Measurements from ENCODE around the gene GPR156. TPM values are rescaled to one million over a fixed set of nuclear protein-coding genes. Genes with fewer than 3 reads are reported as not detected.
"Not testable (repeated sequence)": the region's sequence is repeated elsewhere in the genome, so short reads cannot be mapped to it uniquely, and the experiment has no call there.

Gene GPR156
- total RNA-seq, 1 donor from 2014 or later = 0.41 TPM

DNA sequence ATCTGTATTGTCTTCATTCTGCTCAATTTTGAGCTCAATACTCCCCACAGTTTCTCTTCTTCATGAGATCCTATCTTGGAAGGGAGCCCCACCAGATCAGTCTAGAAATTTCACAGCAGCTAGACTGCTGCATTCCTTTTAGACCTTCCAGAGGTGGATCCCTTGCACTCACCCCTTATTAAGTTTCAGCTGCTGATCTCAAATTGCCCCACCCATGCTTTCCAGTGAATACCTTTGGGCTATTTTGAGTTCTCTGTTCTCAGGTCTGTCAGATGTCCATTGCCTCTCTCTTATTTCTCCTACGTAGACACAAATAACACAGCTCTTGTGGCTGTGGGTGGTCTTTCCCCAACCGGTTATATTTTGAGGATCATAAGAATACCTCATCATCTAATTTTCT is 60.8 kb downstream of the GPR156 start:
- Mint-ChIP-seq H3K27ac (no peak overlapping the region), H3K27me3 (no peaks in the 10 kb centered on the region), H3K36me3 (ENCODE audit: insufficient read depth) (no peaks in the 10 kb centered on the region), H3K4me1 (ENCODE audit: low read depth) (no peaks in the 10 kb centered on the region), H3K4me3 (ENCODE audit: low read depth) (no peak overlapping the region), H3K9me3 (ENCODE audit: low read depth) (no peaks in the 10 kb centered on the region)
- DNase-seq (ENCODE audit: low spot score, unreplicated experiment) = no peak
- no peak for TF ChIP-seq CTCF (IDR thresholded peaks at IDR 0.05; ENCODE audit: unreplicated experiment)

DNA sequence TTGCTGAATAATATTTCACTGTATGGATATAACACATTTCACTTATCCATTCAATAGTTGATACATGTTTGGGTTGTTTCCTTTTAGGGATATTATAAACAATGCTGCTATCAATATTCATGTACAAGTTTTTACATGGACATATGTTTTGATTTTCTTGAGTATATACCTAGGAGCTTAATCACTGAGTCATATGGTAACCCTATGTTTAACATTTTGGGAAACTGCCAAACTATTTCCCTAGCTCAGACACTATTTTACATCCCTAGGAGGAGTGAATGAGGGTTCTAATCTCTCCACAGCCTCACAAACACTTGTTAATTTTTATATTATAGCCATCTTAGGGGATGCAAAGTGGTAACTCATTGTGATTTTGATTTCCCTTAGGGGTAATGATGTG is 66.0 kb downstream of the GPR156 start:
- H3K27ac Mint-ChIP-seq = no peak overlapping the region
- TF ChIP-seq CTCF (IDR thresholded peaks at IDR 0.05; ENCODE audit: unreplicated experiment) = no peak
- H3K36me3 Mint-ChIP-seq (ENCODE audit: insufficient read depth) = no peaks in the 10 kb centered on the region
- H3K27me3 Mint-ChIP-seq = no peaks in the 10 kb centered on the region
- H3K9me3 Mint-ChIP-seq (ENCODE audit: low read depth) = peaks cover 3% of the 10 kb centered on the region
- DNase-seq (ENCODE audit: low spot score, unreplicated experiment) = no peak
- H3K4me3 Mint-ChIP-seq (ENCODE audit: low read depth) = no peak overlapping the region
- peaks cover 4% of the 10 kb centered on the region for H3K4me1 Mint-ChIP-seq (ENCODE audit: low read depth)

GRCh38 chr3:120216633-120217032 is 68.4 kb downstream of the GPR156 start:
- DNase-seq (ENCODE audit: low spot score, unreplicated experiment); H3K27me3 Mint-ChIP-seq; H3K4me3 Mint-ChIP-seq (ENCODE audit: low read depth); H3K4me1 Mint-ChIP-seq (ENCODE audit: low read depth); H3K27ac Mint-ChIP-seq; H3K36me3 Mint-ChIP-seq (ENCODE audit: insufficient read depth); H3K9me3 Mint-ChIP-seq (ENCODE audit: low read depth): not testable (repeated sequence)

GRCh38 chr3:120214176-120214575 is 70.8 kb downstream of the GPR156 start:
- TF ChIP-seq CTCF (IDR thresholded peaks at IDR 0.05; ENCODE audit: unreplicated experiment) = no peak
- Mint-ChIP-seq H3K4me3 (ENCODE audit: low read depth) (no peak overlapping the region), H3K9me3 (ENCODE audit: low read depth) (peaks cover 3% of the 10 kb centered on the region), H3K4me1 (ENCODE audit: low read depth) (peaks cover 11% of the 10 kb centered on the region), H3K27ac (no peak overlapping the region), H3K36me3 (ENCODE audit: insufficient read depth) (no peaks in the 10 kb centered on the region), H3K27me3 (no peaks in the 10 kb centered on the region)
- DNase-seq (ENCODE audit: low spot score, unreplicated experiment) = no peak

DNA sequence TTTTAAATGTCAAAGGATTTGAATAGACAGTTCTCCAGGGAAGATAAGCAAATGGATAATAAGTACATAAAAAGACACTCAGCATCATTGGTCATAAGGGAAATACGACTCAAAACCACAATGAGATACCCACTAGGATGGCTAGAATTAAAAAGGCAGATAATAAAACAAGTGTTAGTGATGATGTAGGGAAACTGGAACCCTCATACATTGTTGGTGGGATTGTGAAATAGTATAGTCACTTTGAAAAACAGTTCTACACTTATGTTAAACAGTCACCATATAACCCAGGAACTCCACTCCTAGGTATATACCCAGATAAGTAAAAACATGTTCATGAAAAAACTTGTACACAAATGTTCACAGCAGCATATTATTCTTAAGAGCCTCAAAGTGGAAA is 72.5 kb downstream of the GPR156 start:
- TF ChIP-seq CTCF (IDR thresholded peaks at IDR 0.05; ENCODE audit: unreplicated experiment) = no peak
- Mint-ChIP-seq H3K4me3 (ENCODE audit: low read depth) (no peak overlapping the region), H3K27ac (no peak overlapping the region), H3K36me3 (ENCODE audit: insufficient read depth) (no peaks in the 10 kb centered on the region), H3K27me3 (no peaks in the 10 kb centered on the region), H3K4me1 (ENCODE audit: low read depth) (peaks cover 11% of the 10 kb centered on the region), H3K9me3 (ENCODE audit: low read depth) (no peaks in the 10 kb centered on the region)
- DNase-seq (ENCODE audit: low spot score, unreplicated experiment) = no peak

DNA sequence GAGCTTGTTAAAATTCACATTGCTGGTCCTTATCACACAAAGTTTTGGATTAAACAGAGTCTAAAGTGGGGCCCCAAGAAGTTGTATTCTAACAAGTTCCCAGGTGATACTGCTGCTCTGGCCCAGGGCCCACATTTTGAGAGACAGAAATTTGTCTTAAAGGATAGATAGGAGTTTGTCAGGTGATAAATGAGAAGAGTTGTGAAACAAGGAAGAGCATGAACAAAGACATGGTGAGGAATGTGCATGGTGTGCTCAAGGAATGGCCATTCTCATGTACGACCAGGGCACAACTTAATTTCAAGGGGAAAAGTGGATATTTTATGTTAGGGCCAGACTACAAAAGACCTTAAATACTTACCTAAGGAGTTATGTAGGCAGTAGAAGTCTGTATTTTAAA is 75.6 kb downstream of the GPR156 start:
- no peaks in the 10 kb centered on the region for H3K9me3 Mint-ChIP-seq (ENCODE audit: low read depth)
- no peaks in the 10 kb centered on the region for H3K36me3 Mint-ChIP-seq (ENCODE audit: insufficient read depth)
- H3K27me3 Mint-ChIP-seq = no peaks in the 10 kb centered on the region
- H3K4me1 Mint-ChIP-seq (ENCODE audit: low read depth) = peaks cover 11% of the 10 kb centered on the region
- no peak for DNase-seq (ENCODE audit: low spot score, unreplicated experiment)
- H3K27ac Mint-ChIP-seq = no peak overlapping the region
- no peak overlapping the region for H3K4me3 Mint-ChIP-seq (ENCODE audit: low read depth)
- TF ChIP-seq CTCF (IDR thresholded peaks at IDR 0.05; ENCODE audit: unreplicated experiment) = no peak
